ENCODE data around the gene CALD1.
"Not testable (repeated sequence)": the region's sequence is repeated elsewhere in the genome, so short reads cannot be mapped to it uniquely, and the experiment has no call there.

Gene CALD1

GRCh38 chr7:134954197-134955082 is 175.0 kb downstream of the CALD1 start:
- peak; percentile 31 for DNase-seq (ENCODE audit: low spot score)

- DNase-seq (ENCODE audit: low spot score), result no peak
Measured at GRCh38 chr7:134957005-134957404, 177.6 kb downstream of the CALD1 start.

- no peak for DNase-seq (ENCODE audit: low spot score)
Measured at GRCh38 chr7:134959810-134960209, 180.4 kb downstream of the CALD1 start.

GRCh38 chr7:134962270-134962780 is 182.9 kb downstream of the CALD1 start:
- no peak for DNase-seq (ENCODE audit: low spot score)

GRCh38 chr7:134963036-134963435 is 183.6 kb downstream of the CALD1 start:
- DNase-seq (ENCODE audit: low spot score), result no peak

GRCh38 chr7:134966691-134967090 is 187.3 kb downstream of the CALD1 start:
- DNase-seq (ENCODE audit: low spot score), result no peak

GRCh38 chr7:134968110-134968509 is 188.7 kb downstream of the CALD1 start:
- DNase-seq (ENCODE audit: low spot score), result no peak

GRCh38 chr7:134981645-134982044 is 202.2 kb downstream of the CALD1 start:
- not testable (repeated sequence) for DNase-seq (ENCODE audit: low spot score)

GRCh38 chr7:134985894-134986362 is 206.5 kb downstream of the CALD1 start:
- DNase-seq (ENCODE audit: low spot score), result no peak

GRCh38 chr7:134986363-134987251 is 207.2 kb downstream of the CALD1 start, which contains the start of gene AGBL3:
Gene AGBL3 (plus strand): TSS chr7:134986508. CDS start chr7:134987934, 1,426 bp downstream.
- DNase-seq (ENCODE audit: low spot score), result peak; percentile 91

GRCh38 chr7:134988161-134988560 is 208.7 kb downstream of the CALD1 start:
- no peak for DNase-seq (ENCODE audit: low spot score)

GRCh38 chr7:134991469-134992339 is 212.3 kb downstream of the CALD1 start:
- DNase-seq (ENCODE audit: low spot score), result no peak

- peak; percentile 45 for DNase-seq (ENCODE audit: low spot score)
Measured at GRCh38 chr7:134992626-134993179, 213.3 kb downstream of the CALD1 start.

GRCh38 chr7:134993877-134994456 is 214.5 kb downstream of the CALD1 start:
- no peak for DNase-seq (ENCODE audit: low spot score)

GRCh38 chr7:134995239-134996096 is 216.0 kb downstream of the CALD1 start:
- DNase-seq (ENCODE audit: low spot score), result peak; percentile 21

GRCh38 chr7:134996097-134996550 is 216.7 kb downstream of the CALD1 start:
- no peak for DNase-seq (ENCODE audit: low spot score)

- no peak for DNase-seq (ENCODE audit: low spot score)
Measured at GRCh38 chr7:134997214-134997885, 217.9 kb downstream of the CALD1 start.

GRCh38 chr7:134999136-134999535 is 219.7 kb downstream of the CALD1 start:
- DNase-seq (ENCODE audit: low spot score), result no peak

All from CD4-positive, alpha-beta T cell treated with Interleukin-15 for 4 hours (primary cell).